RWPE1 (cell line): ENCODE results near the gene ANP32E.

ENCODE experiments used
- CTCF ChIA-PET: fragments of 350-600 bp; sonication (Branson Sonifier 250); formaldehyde crosslinking; extraction: SDS; loops from one replicate; lab custom pipeline; 2021; lab: Yijun Ruan, JAX
- POLR2A ChIA-PET: fragments of 400-600 bp; formaldehyde crosslinking; extraction: SDS; loops from one replicate; lab custom pipeline; 2020; ENCODE audit warnings: antibody characterized with exemption; ENCODE audit not compliant: low non-redundant PET; lab: Yijun Ruan, JAX
- DNase-seq: peaks from one replicate; pipeline ENCODE4 v3.0.0; 2012; ENCODE audit warnings: low spot score
- H3K27ac ChIP-seq: fragments of 450-650 bp; 2 replicates; pipeline ENCODE4 v1.5.1; 2017
- CTCF ChIP-seq: fragments of 450-650 bp; conservative IDR thresholded peaks from 2 replicates; pipeline ENCODE4 v1.5.1; 2017; ENCODE audit warnings: low read depth, mild to moderate bottlenecking

ANP32E gene

GRCh38 chr1:150176593-150176992, 59.3 kb downstream of the ANP32E start:
- CTCF ChIA-PET, result interaction anchor here (0.6 to 1.3 kb wide), 2 partner anchors 10 to 14 kb away, joined by 3 to 4 read pairs; no protein-coding TSS in a partner anchor
- no peak for TF ChIP-seq CTCF
- no peak for DNase-seq
- H3K27ac ChIP-seq, result no peak overlapping the region
- POLR2A ChIA-PET, result no interaction called here

GRCh38 chr1:150173141-150173585, 62.7 kb downstream of the ANP32E start:
- TF ChIP-seq CTCF, result no peak
- CTCF ChIA-PET, result no interaction called here
- H3K27ac ChIP-seq, result no peak overlapping the region
- POLR2A ChIA-PET, result no interaction called here
- no peak for DNase-seq

- no peak overlapping the region for H3K27ac ChIP-seq
- ChIA-PET POLR2A (no interaction called here), CTCF (interaction anchor here (0.6 kb wide), 1 partner anchor 27 kb away, joined by 4 read pairs; no protein-coding TSS in a partner anchor)
- no peak for DNase-seq
- TF ChIP-seq CTCF, result no peak
These were observed 64.1 kb downstream of the ANP32E start for GRCh38 chr1:150171801-150172200.

- ChIA-PET POLR2A (no interaction called here), CTCF (interaction anchor here (0.6 to 1.5 kb wide), 11 partner anchors 10 to 278 kb away, joined by 3 to 7 read pairs (median 4); no protein-coding TSS in a partner anchor)
- peak; percentile 80 for TF ChIP-seq CTCF
- DNase-seq, result peak; percentile 80
- H3K27ac ChIP-seq, result no peak overlapping the region
These were observed 66.8 kb downstream of the ANP32E start for GRCh38 chr1:150168960-150169601.
